Measurements from ENCODE around the gene OR5H6. TPM values are rescaled to one million over a fixed set of nuclear protein-coding genes. Genes with fewer than 3 reads are reported as not detected.
"Not testable (repeated sequence)": the region's sequence is repeated elsewhere in the genome, so short reads cannot be mapped to it uniquely, and the experiment has no call there.

Gene OR5H6
- not detected in 2 replicates for total RNA-seq (2014; rRNA removed; shearing (Covaris generic))

DNA sequence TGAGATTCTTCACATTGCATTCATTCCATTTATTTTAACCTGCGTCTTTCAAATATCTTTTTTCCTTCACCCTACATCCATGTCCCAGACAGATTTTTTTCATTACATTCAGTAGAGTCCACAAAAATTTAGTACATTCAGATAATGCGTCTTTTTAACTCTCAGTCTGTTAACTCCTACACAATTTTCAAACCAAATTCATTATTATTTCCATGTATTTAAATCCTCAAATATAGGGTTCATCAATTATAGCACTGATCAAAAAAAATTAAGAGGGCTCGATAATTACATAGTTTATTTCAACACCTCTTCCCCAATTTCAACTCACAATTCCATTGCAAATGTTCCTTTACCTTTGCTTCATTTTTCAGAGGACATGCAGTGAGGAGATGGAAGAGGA lies at the start of gene OR5H6:
TSS of gene OR5H6 (plus strand) at position 301 of the 400 bp plus-strand sequence. CDS start at position 390, 89 bp downstream.
- DNase-seq (ENCODE audit: low read depth), result no peak

DNA sequence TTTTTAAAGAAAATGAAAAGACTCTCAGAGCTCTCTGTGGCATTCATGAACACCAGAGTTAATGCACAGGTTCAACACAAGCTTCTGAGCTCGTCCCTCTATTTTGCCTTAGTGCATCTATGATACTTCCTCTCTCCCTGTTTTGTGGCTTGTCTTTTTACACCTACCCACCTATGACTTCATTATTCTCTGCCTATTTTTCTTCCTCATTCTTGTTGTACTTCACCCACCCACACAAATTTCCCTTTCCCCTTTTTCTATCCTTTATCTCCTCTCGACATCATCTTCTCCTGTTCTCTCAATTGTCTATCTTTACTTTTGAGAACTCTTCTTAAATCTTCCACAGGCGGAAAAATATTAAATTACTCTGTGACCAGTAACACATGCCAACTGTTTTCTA lies 49.0 kb upstream of the OR5H6 start:
- no peak for DNase-seq (ENCODE audit: low read depth)

DNA sequence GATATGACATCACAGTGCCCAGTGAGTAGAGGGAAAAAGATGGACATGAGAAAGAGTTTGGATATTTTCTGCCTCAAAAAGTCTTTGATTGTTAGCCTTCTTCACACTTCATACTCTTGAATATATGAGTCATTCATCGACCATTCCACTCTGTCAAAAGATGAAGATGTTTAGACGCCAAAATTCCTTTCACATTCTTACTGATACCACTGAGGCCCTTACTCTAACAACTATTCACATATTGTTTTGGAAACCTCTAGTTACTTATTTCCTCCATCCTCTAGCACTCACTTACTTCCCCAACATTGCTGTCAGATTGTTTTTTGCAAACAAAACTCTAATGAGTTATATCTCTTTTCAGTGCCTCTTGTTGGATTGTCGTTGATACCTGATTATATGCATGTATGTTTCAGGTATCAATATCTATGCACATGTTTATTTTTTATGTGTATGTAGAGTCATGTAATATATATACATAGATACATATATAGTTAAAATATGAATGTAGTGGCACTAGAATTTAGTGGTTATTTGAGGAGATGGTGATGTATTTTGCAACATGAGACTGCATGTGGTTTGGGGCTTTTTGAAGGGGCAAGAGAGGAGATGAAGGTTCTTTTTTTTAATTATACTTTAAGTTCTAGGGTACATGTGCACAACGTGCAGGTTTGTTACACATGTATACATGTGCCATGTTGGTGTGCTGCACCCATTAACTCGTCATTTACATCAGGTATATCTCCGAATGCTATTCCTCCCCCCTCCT lies 40.0 kb upstream of the OR5H6 start:
- DNase-seq (ENCODE audit: low read depth), result no peak

DNA sequence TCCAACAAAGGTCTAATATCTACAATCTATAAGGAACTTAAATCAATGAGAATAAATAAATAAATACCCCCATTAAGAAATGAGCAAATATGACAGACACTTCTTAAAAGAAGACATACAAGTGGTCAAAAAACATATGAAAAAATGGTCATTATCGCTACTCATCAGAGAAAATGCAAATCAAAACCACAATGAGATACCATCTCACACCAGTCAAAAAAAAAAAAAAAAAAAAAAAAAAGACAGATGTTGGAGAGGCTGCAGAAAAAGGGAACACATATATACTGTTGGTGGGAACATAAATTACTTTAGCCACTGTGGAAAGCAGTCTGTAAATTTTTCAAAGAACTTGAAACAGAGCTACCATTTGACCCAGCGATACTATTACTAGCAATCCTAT lies 31.6 kb upstream of the OR5H6 start:
- no peak for DNase-seq (ENCODE audit: low read depth)

DNA sequence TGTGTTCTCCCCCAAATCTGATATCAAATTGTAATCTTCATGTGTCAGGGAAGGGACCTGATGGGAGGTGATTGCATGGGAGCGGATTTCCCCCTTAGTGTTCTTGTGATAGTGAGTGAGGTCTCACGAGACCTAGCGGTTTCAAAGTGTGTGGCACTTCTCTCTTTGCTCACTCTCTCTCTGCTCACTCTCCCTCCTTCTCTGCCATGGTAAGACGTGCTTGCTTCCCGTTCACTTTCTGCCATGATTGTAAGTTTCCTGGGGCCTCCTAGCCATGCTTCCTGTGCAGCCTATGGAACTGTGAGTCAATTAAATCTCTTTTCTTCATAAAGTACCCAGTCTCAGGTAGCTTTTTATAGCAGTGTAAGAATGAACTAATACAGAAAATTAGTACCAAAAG lies 30.6 kb upstream of the OR5H6 start:
- no peak for DNase-seq (ENCODE audit: low read depth)

DNA sequence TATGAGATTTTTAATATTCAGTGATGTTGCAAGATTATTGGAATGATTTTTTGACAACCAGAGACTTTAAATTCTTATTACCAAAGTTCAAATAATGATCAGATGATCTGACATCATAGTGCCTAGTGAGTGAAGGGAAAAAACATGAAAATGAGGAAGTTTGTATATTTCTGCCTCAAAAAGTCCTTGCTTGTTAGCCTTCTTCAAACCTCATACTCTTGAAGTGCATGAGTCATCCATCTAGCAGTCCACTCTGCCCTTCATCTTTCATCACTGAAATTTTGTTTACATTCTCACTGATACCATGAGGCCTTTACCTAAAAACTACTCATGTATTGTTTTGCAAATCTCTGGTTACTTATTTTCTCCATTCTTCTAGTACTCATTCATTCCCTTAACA lies 23.9 kb upstream of the OR5H6 start:
- DNase-seq (ENCODE audit: low read depth), result no peak

GRCh38 chr3:98242155-98242554 lies 21.9 kb upstream of the OR5H6 start:
- no peak for DNase-seq (ENCODE audit: low read depth)

GRCh38 chr3:98243843-98244242 lies 20.2 kb upstream of the OR5H6 start:
- no peak for DNase-seq (ENCODE audit: low read depth)

- peak; percentile 39 for DNase-seq (ENCODE audit: low read depth)
Measured at GRCh38 chr3:98246142-98246541, 17.9 kb upstream of the OR5H6 start.

GRCh38 chr3:98256026-98256425 lies 8.0 kb upstream of the OR5H6 start:
- DNase-seq (ENCODE audit: low read depth), result not testable (repeated sequence)

DNA sequence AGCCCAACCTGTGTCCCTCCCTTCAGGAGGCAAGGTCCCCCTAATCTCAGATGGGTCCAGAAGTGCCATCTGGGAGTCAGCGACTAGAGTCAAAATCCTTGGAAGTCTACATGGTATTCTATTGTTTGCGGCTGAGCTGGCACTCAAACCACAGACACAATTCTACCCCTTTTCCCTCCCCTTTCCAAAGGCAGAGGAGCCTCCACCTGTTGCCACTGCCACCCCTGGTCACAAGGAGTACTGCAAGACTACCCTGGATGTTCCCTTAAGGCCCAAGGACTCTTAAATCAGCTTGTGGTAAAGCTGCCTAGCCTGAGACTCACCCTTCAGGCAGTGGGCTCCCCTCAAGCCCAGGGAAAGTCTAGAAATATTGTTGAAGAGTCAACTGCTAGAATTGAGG lies 4.3 kb upstream of the OR5H6 start:
- DNase-seq (ENCODE audit: low read depth), result no peak

GRCh38 chr3:98262046-98262445 lies 2.0 kb upstream of the OR5H6 start:
- DNase-seq (ENCODE audit: low read depth), result no peak

DNA sequence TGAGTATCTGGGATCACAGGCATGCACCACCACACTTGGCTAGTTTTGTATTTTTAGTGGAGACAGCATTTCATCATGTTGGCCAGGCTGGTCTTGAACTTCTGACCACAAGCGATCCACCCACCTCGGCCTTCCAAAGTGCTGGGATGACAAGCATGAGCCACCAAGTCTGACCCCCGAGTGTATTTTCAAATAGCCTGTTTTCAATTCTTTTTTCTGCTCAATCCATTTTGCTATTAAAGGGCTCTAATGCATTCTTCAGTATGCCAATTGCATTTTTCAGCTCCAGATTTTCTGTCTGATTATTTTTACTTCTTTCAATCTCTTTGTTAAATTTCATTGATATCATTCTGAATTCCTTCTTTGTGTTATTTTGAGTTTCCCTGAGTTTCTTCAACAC lies 5.8 kb downstream of the OR5H6 start:
- no peak for DNase-seq (ENCODE audit: low read depth)

GRCh38 chr3:98272126-98272525 lies 8.1 kb downstream of the OR5H6 start:
- DNase-seq (ENCODE audit: low read depth), result no peak

DNA sequence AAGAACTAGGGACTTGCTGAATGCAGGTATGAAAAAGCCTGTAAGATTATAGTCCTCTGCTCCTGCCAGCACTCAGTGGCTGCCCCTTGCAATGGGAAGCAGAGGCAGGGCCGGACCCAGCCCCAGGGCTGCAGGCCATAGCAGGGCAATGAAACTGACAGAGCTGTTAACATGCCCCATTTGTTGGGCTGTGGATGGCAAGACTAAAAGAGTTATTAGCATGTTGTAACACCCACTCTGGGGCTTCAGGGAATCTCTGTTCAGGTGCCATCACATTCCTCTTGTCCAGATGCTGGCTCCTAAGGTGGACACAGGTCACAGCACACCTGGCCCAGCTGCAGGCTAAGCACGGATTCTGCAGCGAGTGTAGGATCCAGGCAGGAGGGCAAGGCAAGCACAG lies 10.9 kb downstream of the OR5H6 start:
- no peak for DNase-seq (ENCODE audit: low read depth)

- no peak for DNase-seq (ENCODE audit: low read depth)
Measured at GRCh38 chr3:98282205-98282604, 18.2 kb downstream of the OR5H6 start, which contains the start of gene OR5H2. Gene OR5H2 (plus strand): TSS chr3:98282505. CDS start chr3:98282903, 398 bp downstream.

DNA sequence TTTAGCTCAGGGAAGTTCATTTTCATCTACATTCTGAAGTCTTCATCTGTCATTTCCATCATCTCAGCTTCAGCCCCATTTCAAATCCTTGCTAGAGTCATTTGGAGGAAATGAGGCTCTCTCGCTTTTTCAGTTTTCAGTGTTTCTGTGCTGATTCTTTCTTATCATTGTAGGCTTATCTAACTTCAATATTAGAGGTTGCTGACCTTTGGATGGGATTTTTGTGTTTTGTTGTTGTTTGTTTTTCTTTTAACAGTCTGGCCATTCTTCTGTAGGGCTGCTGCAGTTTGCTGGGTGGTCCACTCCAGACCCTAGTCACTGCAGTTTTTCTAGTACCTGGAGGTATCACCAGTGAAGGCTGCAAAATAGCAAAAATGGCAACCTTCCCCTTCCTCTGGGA lies 26.9 kb downstream of the OR5H6 start:
- no peak for DNase-seq (ENCODE audit: low read depth)

DNA sequence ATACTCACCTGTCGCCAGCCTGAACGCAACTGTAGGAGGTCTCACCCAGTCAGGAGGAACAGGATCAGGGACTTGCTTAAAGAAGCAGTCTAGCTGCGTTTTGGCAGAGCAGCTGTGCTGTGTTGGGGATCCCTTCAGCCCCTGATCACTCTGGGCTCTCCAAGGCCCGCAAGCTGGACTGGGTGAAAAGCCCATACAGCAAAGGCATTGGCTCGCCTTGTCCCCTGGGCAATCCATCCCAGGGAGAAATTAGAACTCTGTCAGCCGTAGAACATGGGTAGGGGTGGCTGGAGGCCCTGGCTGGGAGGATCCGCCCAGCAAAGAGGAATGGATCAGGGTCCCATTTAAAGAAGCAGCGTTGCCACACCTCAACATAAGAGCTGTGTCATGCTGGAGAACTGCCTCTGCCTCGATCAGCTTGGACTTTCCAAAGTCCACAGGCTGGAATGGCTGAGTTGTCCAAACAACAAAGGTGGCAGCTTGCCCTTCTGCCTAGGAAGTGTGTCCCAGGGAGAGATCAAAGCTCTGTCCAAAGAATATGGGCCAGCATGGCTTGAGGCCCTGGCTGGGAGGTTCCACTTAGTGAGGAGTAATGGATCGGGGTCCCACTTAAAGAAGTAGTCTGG lies 27.4 kb downstream of the OR5H6 start:
- no peak for DNase-seq (ENCODE audit: low read depth)

Other genes starting within 250 kb of the OR5H6 start
- not detected in 2 replicates for gene GABRR3, start 228.9 kb upstream of the OR5H6 start, total RNA-seq (2014; rRNA removed; shearing (Covaris generic))
- gene OR5AC2, start 177.1 kb upstream of the OR5H6 start, total RNA-seq (2014; rRNA removed; shearing (Covaris generic)), result not detected in 2 replicates
- gene OR5H1, start 133.5 kb upstream of the OR5H6 start, total RNA-seq (2014; rRNA removed; shearing (Covaris generic)), result not detected in 2 replicates
- gene OR5H14, start 116.8 kb upstream of the OR5H6 start, total RNA-seq (2014; rRNA removed; shearing (Covaris generic)), result not detected in 2 replicates
- not detected in 2 replicates for gene OR5H15, start 97.5 kb upstream of the OR5H6 start, total RNA-seq (2014; rRNA removed; shearing (Covaris generic))
- not detected in 2 replicates for gene OR5H2, start 18.3 kb downstream of the OR5H6 start, total RNA-seq (2014; rRNA removed; shearing (Covaris generic))
- not detected in 2 replicates for gene OR5K4, start 89.6 kb downstream of the OR5H6 start, total RNA-seq (2014; rRNA removed; shearing (Covaris generic))
- gene OR5K3, start 126.4 kb downstream of the OR5H6 start, total RNA-seq (2014; rRNA removed; shearing (Covaris generic)), result not detected in 2 replicates
- gene OR5K1, start 199.0 kb downstream of the OR5H6 start, total RNA-seq (2014; rRNA removed; shearing (Covaris generic)), result not detected in 2 replicates
- gene OR5K2, start 233.4 kb downstream of the OR5H6 start, total RNA-seq (2014; rRNA removed; shearing (Covaris generic)), result not detected in 2 replicates